Colonic mucosa (tissue), 4 donors: Measurements from ENCODE around the gene ENPP6. TPM values are rescaled to one million over a fixed set of nuclear protein-coding genes. Genes with fewer than 3 reads are reported as not detected.

Experiments
- DNase-seq: peaks from one replicate; pipeline ENCODE4 v3.0.0-alpha.2; 2020
- H3K27ac ChIP-seq: fragments of 200-600 bp; one replicate; pipeline ENCODE4 v1.8.0; 2021
- H3K27me3 ChIP-seq: fragments of 200-600 bp; one replicate; pipeline ENCODE4 v1.8.0; 2021
- H3K36me3 ChIP-seq: fragments of 200-600 bp; one replicate; pipeline ENCODE4 v1.8.0; 2021
- H3K4me1 ChIP-seq: fragments of 200-600 bp; one replicate; pipeline ENCODE4 v1.8.0; 2021; ENCODE audit warnings: mild to moderate bottlenecking
- H3K4me3 ChIP-seq: fragments of 200-600 bp; one replicate; pipeline ENCODE4 v1.8.0; 2021
- H3K9ac ChIP-seq, 2 donors: one replicate each; pipeline ENCODE4 v1.7.0; 2013; ENCODE audit warnings: control low read depth in 2 of 2, low read depth in 2 of 2, low read length in 2 of 2
- H3K9me3 ChIP-seq: fragments of 200-600 bp; one replicate; pipeline ENCODE4 v1.8.0; 2021
- intact Hi-C: fragments of 100-400 bp; cut with DNase I; formaldehyde crosslinking; loops from one replicate; pipeline ENCODE4 v1.14.1; 2022
- total RNA-seq, 2 donors: library from RNA; stranded (reverse); fragmentation: NEBNext Ultra II Directional in 1 of 2; extraction: Animal tissue kit (Norgen Biotek cat#: 25700) in 1 of 2; gene quantifications; one replicate each; pipeline ENCODE4 v1.2.1, GENCODE V29; 2021
- TF ChIP-seq, protein P1 (sequence below): fragments of 200-600 bp; IDR thresholded peaks from one replicate; pipeline ENCODE4 v1.8.0; 2022; ENCODE audit warnings: antibody characterized with exemption, mild to moderate bottlenecking
- donor health status: healthy.
- donor health status: DM: no; HTN: no; CAD: no.
- donor health status: DM: no; HTN: no; CAD: no.

ENPP6 gene
- total RNA-seq, 2 donors from 2014 or later: 0.27 to 0.53 TPM

DNA sequence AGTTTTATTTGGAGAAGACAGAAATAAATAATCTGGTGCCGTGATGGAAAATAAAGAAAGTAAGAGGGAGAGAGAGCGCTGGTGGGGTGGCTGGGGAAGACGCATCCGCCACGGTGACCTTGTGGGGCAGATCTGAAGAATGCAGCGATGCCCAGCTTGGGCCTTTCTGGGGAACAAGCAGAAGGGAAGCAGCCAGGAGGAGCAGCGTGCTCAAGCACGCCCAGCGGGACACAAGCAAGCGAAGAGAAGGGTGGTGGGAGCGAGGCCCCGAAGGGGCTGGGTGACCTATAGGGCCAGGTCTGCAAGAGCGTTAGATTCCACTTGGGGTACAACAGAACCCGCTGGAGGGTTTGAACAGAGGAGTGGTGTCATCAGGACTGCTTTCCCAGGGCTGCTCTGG, 12.4 kb downstream of the ENPP6 start:
- intact Hi-C loops: no loop called here
- TF ChIP-seq, protein P1, sequence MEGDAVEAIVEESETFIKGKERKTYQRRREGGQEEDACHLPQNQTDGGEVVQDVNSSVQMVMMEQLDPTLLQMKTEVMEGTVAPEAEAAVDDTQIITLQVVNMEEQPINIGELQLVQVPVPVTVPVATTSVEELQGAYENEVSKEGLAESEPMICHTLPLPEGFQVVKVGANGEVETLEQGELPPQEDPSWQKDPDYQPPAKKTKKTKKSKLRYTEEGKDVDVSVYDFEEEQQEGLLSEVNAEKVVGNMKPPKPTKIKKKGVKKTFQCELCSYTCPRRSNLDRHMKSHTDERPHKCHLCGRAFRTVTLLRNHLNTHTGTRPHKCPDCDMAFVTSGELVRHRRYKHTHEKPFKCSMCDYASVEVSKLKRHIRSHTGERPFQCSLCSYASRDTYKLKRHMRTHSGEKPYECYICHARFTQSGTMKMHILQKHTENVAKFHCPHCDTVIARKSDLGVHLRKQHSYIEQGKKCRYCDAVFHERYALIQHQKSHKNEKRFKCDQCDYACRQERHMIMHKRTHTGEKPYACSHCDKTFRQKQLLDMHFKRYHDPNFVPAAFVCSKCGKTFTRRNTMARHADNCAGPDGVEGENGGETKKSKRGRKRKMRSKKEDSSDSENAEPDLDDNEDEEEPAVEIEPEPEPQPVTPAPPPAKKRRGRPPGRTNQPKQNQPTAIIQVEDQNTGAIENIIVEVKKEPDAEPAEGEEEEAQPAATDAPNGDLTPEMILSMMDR: no peak
- Histone ChIP-seq H3K9me3 (no peaks in the 10 kb centered on the region), H3K36me3 (no peaks in the 10 kb centered on the region), H3K27ac (no peak overlapping the region), H3K4me1 (no peaks in the 10 kb centered on the region), H3K27me3 (no peaks in the 10 kb centered on the region), H3K4me3 (no peak overlapping the region), H3K9ac (no peak overlapping the region)
- DNase-seq: no peak

DNA sequence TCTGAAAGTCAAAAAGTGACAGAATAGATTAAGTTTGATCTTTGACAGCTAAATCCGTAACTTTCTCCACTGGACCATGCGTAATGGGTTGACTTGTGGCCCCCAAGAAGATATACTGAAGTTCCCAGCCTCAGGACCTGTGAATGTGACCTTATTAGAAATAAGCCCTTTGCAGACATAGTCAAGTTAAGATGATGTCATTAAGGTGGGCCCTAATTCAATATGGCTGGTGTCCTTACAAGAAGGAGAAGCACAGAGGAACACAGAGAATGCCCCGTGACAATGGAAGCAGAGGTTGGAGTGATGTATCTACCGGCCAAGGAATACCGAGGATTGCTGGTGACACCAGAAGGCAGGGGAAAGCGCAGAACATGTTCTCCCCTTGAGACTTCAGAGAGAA, 14.4 kb downstream of the ENPP6 start:
- Histone ChIP-seq H3K9ac (no peak overlapping the region), H3K9me3 (no peaks in the 10 kb centered on the region), H3K4me1 (no peaks in the 10 kb centered on the region), H3K36me3 (no peaks in the 10 kb centered on the region), H3K4me3 (no peak overlapping the region), H3K27ac (no peak overlapping the region), H3K27me3 (no peaks in the 10 kb centered on the region)
- TF ChIP-seq, protein P1: no peak
- no peak for DNase-seq
- intact Hi-C loops: no loop called here

DNA sequence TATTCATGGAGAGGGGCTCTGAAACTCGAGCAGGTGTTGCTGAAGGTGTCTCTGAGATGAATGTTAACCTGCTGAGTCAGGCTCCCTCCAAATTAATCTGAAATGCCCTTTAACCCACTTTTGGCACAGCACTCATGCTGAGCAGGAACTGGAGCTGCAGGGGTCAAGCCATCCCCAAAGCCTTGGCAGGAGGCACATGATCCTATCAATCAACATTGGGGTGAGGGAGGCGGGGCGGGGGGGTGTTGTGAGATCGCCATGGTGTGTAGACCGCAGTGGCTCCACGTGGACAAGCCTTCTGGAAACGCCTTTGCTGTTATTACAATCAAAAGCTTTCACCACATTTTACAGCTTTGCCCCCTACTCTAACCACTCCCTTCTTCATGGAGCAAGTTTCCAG, 16.5 kb downstream of the ENPP6 start:
- H3K9ac ChIP-seq: no peak overlapping the region
- no peak overlapping the region for H3K27ac ChIP-seq
- H3K9me3 ChIP-seq: no peaks in the 10 kb centered on the region
- TF ChIP-seq, protein P1: no peak
- no peak overlapping the region for H3K4me3 ChIP-seq
- H3K36me3 ChIP-seq: no peaks in the 10 kb centered on the region
- no peaks in the 10 kb centered on the region for H3K4me1 ChIP-seq
- intact Hi-C loops: no loop called here
- no peak for DNase-seq
- no peaks in the 10 kb centered on the region for H3K27me3 ChIP-seq

DNA sequence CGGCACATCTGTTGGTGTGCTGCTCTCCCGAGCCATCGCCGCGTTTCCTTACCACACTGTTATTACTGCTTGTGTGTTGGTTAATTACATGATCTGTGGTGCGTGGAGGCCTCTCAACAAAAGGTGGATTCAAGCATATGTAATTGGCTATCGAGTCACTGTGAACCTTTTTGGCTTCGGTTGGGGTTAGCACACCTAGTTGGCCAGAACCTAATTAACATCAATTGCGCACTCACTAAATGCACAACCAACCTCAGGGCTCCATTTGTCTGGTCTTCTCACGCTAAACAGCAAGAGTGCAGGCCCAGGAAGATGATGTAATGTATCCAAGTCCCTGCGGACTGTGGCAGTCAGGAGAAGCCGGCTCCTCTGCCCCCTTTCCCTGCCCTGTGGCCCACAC, 17.4 kb downstream of the ENPP6 start:
- TF ChIP-seq, protein P1: no peak
- H3K9me3 ChIP-seq: no peaks in the 10 kb centered on the region
- intact Hi-C loops: no loop called here
- no peaks in the 10 kb centered on the region for H3K36me3 ChIP-seq
- H3K27ac ChIP-seq: no peak overlapping the region
- H3K27me3 ChIP-seq: no peaks in the 10 kb centered on the region
- H3K9ac ChIP-seq: no peak overlapping the region
- H3K4me3 ChIP-seq: no peak overlapping the region
- H3K4me1 ChIP-seq: no peaks in the 10 kb centered on the region
- no peak for DNase-seq

DNA sequence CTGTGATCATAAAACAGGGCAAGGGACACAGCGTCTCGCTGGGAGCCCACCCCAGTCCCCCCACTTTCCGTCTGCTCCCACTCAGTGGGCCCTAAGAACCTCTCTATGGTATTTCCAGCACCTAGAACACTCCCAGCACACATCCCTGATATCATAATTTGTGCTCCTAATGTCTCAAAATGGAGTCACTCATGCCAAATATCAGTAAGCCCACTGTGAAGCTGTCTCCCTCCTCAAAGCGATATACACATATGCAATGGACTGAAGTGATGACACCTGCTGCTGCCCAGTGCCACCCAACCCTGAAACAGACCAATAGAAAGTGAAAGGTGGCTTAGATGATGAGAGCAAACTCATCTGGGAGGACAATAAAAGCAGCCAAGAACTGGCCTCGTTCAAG, 17.9 kb downstream of the ENPP6 start:
- H3K9ac ChIP-seq: no peak overlapping the region
- no peaks in the 10 kb centered on the region for H3K9me3 ChIP-seq
- no peaks in the 10 kb centered on the region for H3K4me1 ChIP-seq
- H3K27ac ChIP-seq: no peak overlapping the region
- intact Hi-C loops: no loop called here
- no peaks in the 10 kb centered on the region for H3K36me3 ChIP-seq
- no peak overlapping the region for H3K4me3 ChIP-seq
- H3K27me3 ChIP-seq: no peaks in the 10 kb centered on the region
- no peak for DNase-seq
- TF ChIP-seq, protein P1: no peak

DNA sequence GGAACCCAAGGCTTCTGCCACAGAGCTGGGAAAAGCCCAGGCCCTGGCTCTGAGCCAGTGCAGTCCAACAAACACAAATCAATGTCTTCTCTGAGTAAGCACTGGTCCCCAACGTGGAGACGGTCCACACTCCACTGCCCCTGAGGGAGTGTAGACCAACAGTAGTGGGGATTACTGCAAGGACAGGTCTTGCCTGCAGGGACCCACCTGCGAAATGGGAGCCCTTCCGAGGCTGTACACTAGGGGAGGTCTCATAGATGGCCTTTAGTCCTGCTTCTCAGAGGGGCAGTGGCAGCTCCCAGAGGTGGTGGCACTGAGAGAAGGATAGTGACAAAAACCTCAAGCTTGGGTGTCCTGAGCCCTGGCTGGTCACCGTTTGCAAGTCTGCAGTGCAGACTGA, 19.5 kb downstream of the ENPP6 start:
- TF ChIP-seq, protein P1: no peak
- no peak overlapping the region for H3K4me3 ChIP-seq
- H3K36me3 ChIP-seq: no peaks in the 10 kb centered on the region
- intact Hi-C loops: no loop called here
- H3K27me3 ChIP-seq: no peaks in the 10 kb centered on the region
- H3K9ac ChIP-seq: no peak overlapping the region
- no peak overlapping the region for H3K27ac ChIP-seq
- DNase-seq: no peak
- H3K9me3 ChIP-seq: no peaks in the 10 kb centered on the region
- H3K4me1 ChIP-seq: no peaks in the 10 kb centered on the region
